IPS DF 6.9 (cell line): ENCODE results near the gene SHISAL2A.

ENCODE experiments used
- DNase-seq: peaks from one replicate; pipeline ENCODE4 v3.0.0-alpha.2; 2013; ENCODE audit warnings: low read depth, low spot score
- H3K27ac ChIP-seq: one replicate; pipeline ENCODE4 v1.5.1; 2013; ENCODE audit warnings: low read length, control low read depth
- H3K27me3 ChIP-seq: 2 replicates; pipeline ENCODE4 v1.6.1; 2013; ENCODE audit warnings: mild to moderate bottlenecking, low read length; ENCODE audit not compliant: control insufficient read depth, insufficient read depth
- H3K36me3 ChIP-seq: 2 replicates; pipeline ENCODE4 v1.6.1; 2013; ENCODE audit warnings: low read length; ENCODE audit not compliant: control insufficient read depth, insufficient read depth
- H3K4me1 ChIP-seq: 2 replicates; pipeline ENCODE4 v1.6.1; 2013; ENCODE audit warnings: low read length; ENCODE audit not compliant: control insufficient read depth, insufficient read depth
- H3K4me3 ChIP-seq: 2 replicates; pipeline ENCODE4 v1.5.1; 2013; ENCODE audit warnings: mild to moderate bottlenecking, low read length
- H3K9me3 ChIP-seq: 2 replicates; pipeline ENCODE4 v1.6.1; 2013; ENCODE audit warnings: low read length, inconsistent platforms; ENCODE audit not compliant: control insufficient read depth, insufficient read depth
- WGBS: extraction: QIAGEN DNeasy Blood & Tissue Kit; methylation state at CpG from one replicate; pipeline ENCODE4 v1.1.7; 2013; ENCODE audit warnings: mixed read lengths, missing lambda C conversion rate; ENCODE audit not compliant: insufficient read length, insufficient coverage; 5-methylcytosine and 5-hydroxymethylcytosine counted together

The SHISAL2A gene

DNA sequence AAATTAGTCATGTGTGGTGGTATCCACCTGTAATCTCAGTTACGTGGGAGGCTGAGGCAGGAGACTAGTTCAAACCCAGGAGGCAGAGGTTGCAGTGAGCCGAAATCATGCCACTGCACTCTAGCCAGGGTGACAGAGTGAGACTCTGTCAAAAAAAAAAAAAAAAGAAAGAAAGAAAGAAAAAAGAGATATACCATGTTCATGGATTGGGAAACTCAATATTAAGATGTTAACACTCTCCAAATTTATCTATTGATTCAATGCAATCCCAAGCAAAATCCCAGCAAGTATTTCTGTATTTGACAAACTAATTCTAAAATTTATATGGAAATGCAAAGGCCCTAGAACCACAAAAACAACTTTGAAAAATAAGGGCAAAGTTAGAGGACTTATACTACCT, 11.0 kb upstream of the SHISAL2A start:
- no peaks in the 10 kb centered on the region for H3K36me3 ChIP-seq
- H3K27ac ChIP-seq: no peak overlapping the region
- no CpG with 5 or more reads among the region's 2 CpGs for WGBS
- no peaks in the 10 kb centered on the region for H3K27me3 ChIP-seq
- DNase-seq: no peak
- H3K4me3 ChIP-seq: no peak overlapping the region
- no peaks in the 10 kb centered on the region for H3K9me3 ChIP-seq
- no peaks in the 10 kb centered on the region for H3K4me1 ChIP-seq

DNA sequence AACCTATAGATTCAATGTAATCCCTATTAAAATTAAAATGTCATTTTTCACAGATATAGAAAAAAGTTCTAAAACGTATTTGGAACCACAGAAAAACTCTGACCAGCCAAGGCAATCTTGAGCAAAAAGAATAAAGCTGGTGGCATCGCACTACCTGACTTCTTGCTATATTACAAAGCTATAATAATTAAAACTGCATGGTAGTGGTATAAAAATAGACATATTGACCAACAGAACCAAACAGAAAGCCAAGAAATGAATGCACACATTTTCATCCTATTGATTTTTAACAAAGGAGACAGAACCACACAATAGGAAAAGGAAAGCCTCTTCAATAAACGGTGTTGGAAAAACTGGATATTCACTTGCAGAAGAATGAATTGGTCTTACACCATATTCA, 9.2 kb upstream of the SHISAL2A start:
- Histone ChIP-seq H3K27me3 (no peaks in the 10 kb centered on the region), H3K4me3 (no peak overlapping the region), H3K4me1 (no peaks in the 10 kb centered on the region), H3K36me3 (no peaks in the 10 kb centered on the region), H3K27ac (no peak overlapping the region), H3K9me3 (no peaks in the 10 kb centered on the region)
- no peak for DNase-seq
- no CpG with 5 or more reads among the region's 3 CpGs for WGBS

DNA sequence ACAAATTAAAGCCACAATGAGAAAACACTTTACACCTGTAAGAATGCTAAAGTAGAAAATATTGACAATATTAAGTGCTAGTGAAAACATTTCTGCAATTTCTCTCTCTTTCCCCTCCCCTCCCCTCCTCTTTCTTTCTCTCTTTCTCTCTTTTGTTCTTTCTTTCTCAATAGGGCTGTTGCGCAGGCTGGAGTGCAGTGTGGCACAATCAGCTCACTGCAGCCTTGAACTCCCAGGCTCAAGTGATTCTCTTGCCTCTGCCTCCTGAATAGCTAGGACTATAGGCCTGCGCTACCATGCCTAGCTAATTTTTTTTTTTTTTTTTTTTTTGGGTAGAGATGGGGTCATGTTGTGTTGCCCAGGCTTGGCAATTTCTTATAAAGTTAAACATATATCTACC, 5.9 kb upstream of the SHISAL2A start:
- peaks cover 5% of the 10 kb centered on the region; the same call in 1 of the 2 replicates for H3K27me3 ChIP-seq
- no CpG with 5 or more reads among the region's 2 CpGs for WGBS
- no peak overlapping the region for H3K27ac ChIP-seq
- H3K36me3 ChIP-seq: no peaks in the 10 kb centered on the region
- no peak for DNase-seq
- H3K4me1 ChIP-seq: no peaks in the 10 kb centered on the region
- no peak overlapping the region for H3K4me3 ChIP-seq
- no peaks in the 10 kb centered on the region for H3K9me3 ChIP-seq

DNA sequence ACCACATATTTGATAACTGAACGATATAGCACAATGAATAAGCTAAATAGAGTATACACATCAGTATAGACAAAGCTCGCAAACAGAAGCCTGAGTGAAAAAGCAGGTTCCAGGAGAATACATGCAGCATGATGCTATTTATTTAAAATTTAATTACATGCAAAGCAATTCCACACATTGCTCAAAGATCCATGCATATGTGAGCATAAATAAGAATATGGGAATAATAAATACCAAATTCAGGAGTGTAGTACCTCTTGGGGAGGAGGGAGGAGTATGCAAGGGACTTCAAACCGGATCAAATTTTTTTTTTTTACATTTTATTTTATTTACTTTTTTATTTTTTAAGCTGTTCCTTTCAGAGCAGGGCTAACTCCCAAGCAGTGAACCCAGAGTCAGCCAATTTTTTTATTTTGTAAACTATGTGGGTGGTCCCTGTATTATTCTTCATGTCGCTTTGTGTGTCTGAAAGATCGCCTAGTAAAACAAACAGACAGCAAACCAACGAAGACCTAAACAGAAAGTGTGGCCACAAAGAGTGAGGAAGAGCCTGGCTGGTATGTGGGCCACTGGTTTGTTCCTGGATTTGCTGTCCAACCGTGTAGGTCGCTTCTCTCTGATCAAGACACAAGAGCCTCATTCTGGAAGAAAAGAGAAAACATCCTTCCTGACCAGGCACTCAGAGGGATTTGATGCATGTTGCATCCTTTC, 4.2 kb upstream of the SHISAL2A start:
- peaks cover 16% of the 10 kb centered on the region; the same call in 1 of the 2 replicates for H3K27me3 ChIP-seq
- H3K36me3 ChIP-seq: no peaks in the 10 kb centered on the region
- no peaks in the 10 kb centered on the region for H3K9me3 ChIP-seq
- no CpG with 5 or more reads among the region's 8 CpGs for WGBS
- no peak overlapping the region for H3K4me3 ChIP-seq
- DNase-seq: no peak
- no peak overlapping the region for H3K27ac ChIP-seq
- H3K4me1 ChIP-seq: no peaks in the 10 kb centered on the region; the same call in 1 of the 2 replicates

DNA sequence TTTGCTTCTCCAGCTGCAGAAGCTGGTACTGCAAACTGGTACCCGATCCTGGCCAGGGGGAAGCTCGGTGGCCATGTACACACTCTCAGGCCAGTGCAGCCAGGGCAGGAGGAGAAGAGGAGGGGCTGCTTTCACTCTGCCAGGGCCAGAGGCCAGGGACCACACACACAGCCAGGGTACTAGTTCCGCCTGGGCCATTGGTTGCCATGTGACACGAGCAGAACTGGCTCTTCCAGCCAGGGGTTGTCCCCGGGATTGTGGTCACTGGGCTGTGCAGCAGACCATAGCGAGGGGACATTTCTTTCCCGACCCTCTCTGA, 3.7 kb upstream of the SHISAL2A start:
- no peaks in the 10 kb centered on the region; the same call in 1 of the 2 replicates for H3K4me1 ChIP-seq
- no peak for DNase-seq
- no peak overlapping the region for H3K27ac ChIP-seq
- H3K36me3 ChIP-seq: no peaks in the 10 kb centered on the region
- peaks cover 21% of the 10 kb centered on the region; the same call in 1 of the 2 replicates for H3K27me3 ChIP-seq
- H3K9me3 ChIP-seq: no peaks in the 10 kb centered on the region
- H3K4me3 ChIP-seq: no peak overlapping the region
- WGBS: no CpG with 5 or more reads among the region's 7 CpGs

DNA sequence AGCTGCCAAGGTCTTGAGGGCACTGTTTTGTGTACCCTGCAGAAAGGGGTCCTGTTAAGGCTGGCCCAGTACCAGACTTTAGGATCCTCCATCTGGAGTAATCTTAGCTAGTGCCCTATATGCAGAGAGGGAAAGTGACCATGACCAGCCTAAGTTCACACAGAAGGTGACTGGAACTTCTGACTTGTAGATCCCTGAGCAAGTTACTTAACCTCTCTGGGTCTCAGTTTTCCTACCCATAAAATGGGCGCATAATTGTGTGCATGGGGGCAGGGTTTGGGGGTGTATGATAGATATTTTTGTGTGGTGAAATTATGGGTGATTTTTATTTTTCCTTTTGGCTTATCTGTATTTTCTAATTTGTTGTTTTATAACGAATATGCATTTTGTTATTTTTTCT, 3.3 kb upstream of the SHISAL2A start:
- Histone ChIP-seq H3K4me1 (no peaks in the 10 kb centered on the region; the same call in 1 of the 2 replicates), H3K9me3 (no peaks in the 10 kb centered on the region), H3K4me3 (no peak overlapping the region), H3K27me3 (peaks cover 24% of the 10 kb centered on the region; the same call in 1 of the 2 replicates), H3K27ac (no peak overlapping the region), H3K36me3 (no peaks in the 10 kb centered on the region)
- WGBS: no CpG with 5 or more reads among the region's 2 CpGs
- DNase-seq: no peak

DNA sequence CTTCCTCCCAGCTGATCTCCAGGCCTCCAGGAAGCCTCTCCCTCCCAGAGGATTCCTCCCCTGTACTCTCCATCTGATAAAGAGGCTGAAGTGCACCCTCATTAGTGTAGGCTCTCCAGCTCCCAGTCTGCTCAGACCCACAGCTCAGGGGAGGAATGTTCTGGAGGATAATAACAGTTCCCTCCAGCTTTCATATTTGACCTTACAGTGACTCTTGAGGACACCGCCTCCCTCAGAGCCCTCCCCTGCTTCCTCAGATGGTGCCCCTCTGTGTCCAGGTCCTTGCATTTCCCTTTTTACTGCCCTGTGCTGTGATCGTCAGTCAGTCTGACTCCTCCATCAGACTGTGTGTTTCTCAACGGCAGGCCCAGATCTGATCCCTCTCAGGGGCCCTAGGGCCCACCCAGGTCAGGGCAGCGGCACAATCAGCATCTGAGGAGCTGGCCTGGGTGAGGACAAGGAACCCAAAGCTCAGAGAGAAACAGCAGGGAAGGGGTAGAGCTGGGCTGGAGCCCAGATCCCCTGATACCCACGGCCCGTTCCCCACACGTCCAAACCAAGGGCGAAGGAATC, 1.1 kb upstream of the SHISAL2A start:
- H3K9me3 ChIP-seq: no peaks in the 10 kb centered on the region
- no peak overlapping the region for H3K27ac ChIP-seq
- peaks cover 24% of the 10 kb centered on the region; the same call in 1 of the 2 replicates for H3K27me3 ChIP-seq
- no peak for DNase-seq
- WGBS: no CpG with 5 or more reads among the region's 8 CpGs
- H3K36me3 ChIP-seq: no peaks in the 10 kb centered on the region
- H3K4me1 ChIP-seq: no peaks in the 10 kb centered on the region; the same call in 1 of the 2 replicates
- H3K4me3 ChIP-seq: no peak overlapping the region

DNA sequence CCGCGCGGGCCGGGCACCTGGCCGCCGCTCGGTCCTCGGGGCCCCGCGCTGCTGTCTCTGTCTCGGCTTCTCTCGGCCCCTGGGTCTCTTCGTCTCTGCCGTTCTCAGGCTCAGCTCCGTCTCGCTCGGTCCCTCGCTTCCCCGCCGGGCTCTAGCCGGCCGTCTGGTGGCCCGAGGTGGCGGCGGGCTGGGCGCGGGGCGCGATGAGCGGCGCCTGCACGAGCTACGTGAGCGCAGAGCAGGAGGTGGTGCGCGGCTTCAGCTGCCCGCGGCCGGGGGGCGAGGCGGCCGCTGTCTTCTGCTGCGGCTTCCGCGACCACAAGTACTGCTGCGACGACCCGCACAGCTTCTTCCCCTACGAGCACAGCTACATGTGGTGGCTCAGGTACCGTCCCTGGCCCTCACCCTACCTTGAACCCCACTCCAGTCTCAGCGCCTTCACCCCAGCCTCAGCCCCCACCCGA, 355 bp downstream of the SHISAL2A start:
- H3K27ac ChIP-seq: no peak overlapping the region

DNA sequence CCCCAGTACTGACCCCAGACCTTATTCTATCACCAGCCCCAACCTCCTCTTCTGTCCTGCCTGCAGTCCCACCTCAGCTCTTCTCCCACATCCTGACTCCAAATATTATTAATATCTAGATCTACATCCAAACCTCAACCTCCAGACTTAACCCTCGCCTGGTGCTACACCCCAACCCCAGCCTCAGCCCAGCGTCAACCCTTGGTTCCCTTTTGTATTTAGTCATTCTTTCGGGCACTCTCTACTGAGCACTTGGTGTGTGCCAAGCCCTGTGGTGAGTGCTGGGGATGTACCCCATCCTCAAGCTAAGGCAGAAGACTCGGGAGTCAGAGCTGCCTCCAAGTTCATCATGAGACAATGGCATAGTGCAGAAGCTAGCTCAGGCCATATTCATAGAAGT, 1.1 kb downstream of the SHISAL2A start:
- H3K27ac ChIP-seq: no peak overlapping the region
- H3K27me3 ChIP-seq: peaks cover 24% of the 10 kb centered on the region; the same call in 1 of the 2 replicates
- DNase-seq: no peak
- H3K36me3 ChIP-seq: no peaks in the 10 kb centered on the region
- H3K4me1 ChIP-seq: no peaks in the 10 kb centered on the region; the same call in 1 of the 2 replicates
- no peaks in the 10 kb centered on the region for H3K9me3 ChIP-seq
- H3K4me3 ChIP-seq: no peak overlapping the region
- WGBS: no CpG with 5 or more reads among the region's 4 CpGs

More for the DNA sequence above, 355 bp downstream of the SHISAL2A start:
- Histone ChIP-seq H3K27me3 (peaks cover 24% of the 10 kb centered on the region; the same call in 1 of the 2 replicates), H3K9me3 (no peaks in the 10 kb centered on the region), H3K4me1 (no peaks in the 10 kb centered on the region; the same call in 1 of the 2 replicates), H3K4me3 (peak overlapping the region; percentile 17; the same call in 1 of the 2 replicates), H3K36me3 (no peaks in the 10 kb centered on the region)
- WGBS: no CpG with 5 or more reads among the region's 52 CpGs
- no peak for DNase-seq

DNA sequence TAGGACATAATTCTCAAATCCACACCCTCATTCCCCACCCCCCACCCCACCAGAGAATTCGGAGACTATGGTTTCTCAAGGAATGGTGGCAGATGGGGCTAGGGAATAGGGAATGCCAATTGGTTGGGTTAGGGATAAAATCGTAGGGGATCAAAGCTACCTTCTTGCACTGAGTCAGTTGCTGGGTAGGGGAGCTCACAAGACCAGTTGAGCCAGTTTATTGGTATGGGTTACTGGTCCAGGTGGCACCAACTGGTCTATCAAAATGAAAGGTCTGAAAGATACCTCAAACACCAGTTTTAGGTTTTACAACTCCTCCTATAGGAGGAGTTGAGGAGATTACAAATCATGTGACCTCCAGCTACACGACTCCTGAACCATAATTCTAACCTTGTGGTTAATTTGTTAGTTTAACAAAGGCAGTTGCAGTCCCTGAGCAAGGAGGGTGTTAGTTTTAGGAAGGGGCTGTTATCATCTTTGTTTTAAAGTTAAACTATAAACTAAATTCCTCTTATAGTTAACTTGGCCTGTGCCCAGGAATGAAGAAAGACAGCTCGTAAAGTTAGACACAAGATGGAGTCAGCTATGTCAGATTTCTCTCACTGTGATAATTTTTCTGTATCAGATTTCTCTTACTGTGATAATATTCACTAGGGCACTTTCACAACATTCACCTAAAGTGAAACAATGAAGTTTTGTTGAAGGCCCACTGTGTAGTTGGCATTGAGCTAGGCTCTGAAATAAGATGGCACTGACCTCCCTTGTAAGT, 2.5 kb downstream of the SHISAL2A start:
- no peaks in the 10 kb centered on the region; the same call in 1 of the 2 replicates for H3K4me1 ChIP-seq
- no CpG with 5 or more reads among the region's 4 CpGs for WGBS

More for the DNA sequence above, 2.5 kb downstream of the SHISAL2A start:
- Histone ChIP-seq H3K27ac (no peak overlapping the region), H3K4me3 (no peak overlapping the region), H3K36me3 (no peaks in the 10 kb centered on the region), H3K9me3 (no peaks in the 10 kb centered on the region), H3K27me3 (peaks cover 24% of the 10 kb centered on the region; the same call in 1 of the 2 replicates)
- no peak for DNase-seq
